Measurements from ENCODE around the gene ALDH3A1. TPM values are rescaled to one million over a fixed set of nuclear protein-coding genes. Genes with fewer than 3 reads are reported as not detected.

ALDH3A1 gene
- polyA plus RNA-seq, 3 donors = not detected

GRCh38 chr17:19716108-19717030, 31.7 kb downstream of the ALDH3A1 start, which contains the start of gene SLC47A2:
Gene SLC47A2, minus strand, starts transcription at chr17:19716584. Its CDS starts 29 bp downstream, at chr17:19716555.
- WGBS (ENCODE audit: insufficient coverage) = 93% methylated on average over 13 of the region's 13 CpGs
- peaks cover 9 to 13% of the 10 kb centered on the region in 2 donors for H3K4me1 ChIP-seq (ENCODE audit: control insufficient read depth in 1 of 2, insufficient read depth in 2 of 2, low read length in 2 of 2)
- peaks cover 10% of the 10 kb centered on the region for H3K4me1 Mint-ChIP-seq
- H3K4me3 ChIP-seq (replicated peaks in 1 of 3; ENCODE audit: low read depth in 2 of 3, low read length in 3 of 3) = no peak within 1 kb of the TSS
- H3K9me3 Mint-ChIP-seq = no peaks in the 10 kb centered on the region
- no peak within 1 kb of the TSS for H3K9ac ChIP-seq (ENCODE audit: insufficient read depth, low read length, poor library complexity, severe bottlenecking)
- H3K27ac Mint-ChIP-seq = no peak within 1 kb of the TSS
- peaks cover 0 to 4% (median 0%) of the 10 kb centered on the region in 3 donors for H3K27me3 Mint-ChIP-seq (ENCODE audit: low read depth in 3 of 3)
- H3K36me3 Mint-ChIP-seq = no peaks in the 10 kb centered on the region
- no peak within 1 kb of the TSS for H3K4me2 ChIP-seq (replicated peaks; ENCODE audit: extremely low read depth, low read length, poor library complexity, severe bottlenecking)
- no peaks in the 10 kb centered on the region for H4K20me1 ChIP-seq (ENCODE audit: insufficient read depth, low read length)
- DNase-seq = no peak
- H2AFZ ChIP-seq (ENCODE audit: insufficient read depth, low read depth, low read length, poor library complexity, severe bottlenecking) = no peak within 1 kb of the TSS
- H3K36me3 ChIP-seq (replicated peaks in 1 of 2; ENCODE audit: control insufficient read depth in 1 of 2, insufficient read depth in 2 of 2, low read length in 2 of 2) = no peaks in the 10 kb centered on the region
- intact Hi-C loops (cut with micrococcal nuclease) = no loop called here
- no peak within 1 kb of the TSS for H3K27ac ChIP-seq (ENCODE audit: low read depth in 1 of 2, low read length in 2 of 2)
- H3K9me3 ChIP-seq (replicated peaks in 1 of 2; ENCODE audit: control insufficient read depth in 1 of 2, insufficient read depth in 1 of 2, low read length in 2 of 2) = no peaks in the 10 kb centered on the region
- H3K79me2 ChIP-seq (ENCODE audit: insufficient read depth, low read length) = no peaks in the 10 kb centered on the region
- H3K27me3 ChIP-seq (ENCODE audit: control insufficient read depth in 2 of 2, insufficient read depth in 2 of 2, low read length in 2 of 2) = no peaks in the 10 kb centered on the region
- no peak for TF ChIP-seq CTCF (IDR thresholded peaks at IDR 0.05)
- no peak within 1 kb of the TSS for H3K4me3 Mint-ChIP-seq

GRCh38 chr17:19714542-19715411, 33.3 kb downstream of the ALDH3A1 start:
- no peak for TF ChIP-seq CTCF (IDR thresholded peaks at IDR 0.05)
- Histone ChIP-seq H3K9me3 (replicated peaks in 1 of 2; ENCODE audit: control insufficient read depth in 1 of 2, insufficient read depth in 1 of 2, low read length in 2 of 2) (no peaks in the 10 kb centered on the region), H3K27ac (ENCODE audit: low read depth in 1 of 2, low read length in 2 of 2) (no peak overlapping the region), H3K36me3 (replicated peaks in 1 of 2; ENCODE audit: control insufficient read depth in 1 of 2, insufficient read depth in 2 of 2, low read length in 2 of 2) (no peaks in the 10 kb centered on the region), H3K79me2 (ENCODE audit: insufficient read depth, low read length) (no peaks in the 10 kb centered on the region), H2AFZ (ENCODE audit: insufficient read depth, low read depth, low read length, poor library complexity, severe bottlenecking) (no peak overlapping the region), H3K4me1 (ENCODE audit: control insufficient read depth in 1 of 2, insufficient read depth in 2 of 2, low read length in 2 of 2) (no peaks in the 10 kb centered on the region), H3K27me3 (ENCODE audit: control insufficient read depth in 2 of 2, insufficient read depth in 2 of 2, low read length in 2 of 2) (no peaks in the 10 kb centered on the region), H3K9ac (ENCODE audit: insufficient read depth, low read length, poor library complexity, severe bottlenecking) (no peak overlapping the region), H4K20me1 (ENCODE audit: insufficient read depth, low read length) (no peaks in the 10 kb centered on the region), H3K4me3 (replicated peaks in 1 of 3; ENCODE audit: low read depth in 2 of 3, low read length in 3 of 3) (no peak overlapping the region), H3K4me2 (replicated peaks; ENCODE audit: extremely low read depth, low read length, poor library complexity, severe bottlenecking) (no peak overlapping the region)
- intact Hi-C loops (cut with micrococcal nuclease) = loop anchor here in 1 of 2 donors (5.0 kb wide), 1 partner anchor 457 kb away; no protein-coding TSS in a partner anchor
- peaks cover under 1% of the 10 kb centered on the region for H3K4me1 Mint-ChIP-seq
- DNase-seq = no peak
- peaks cover 0 to 4% (median 0%) of the 10 kb centered on the region in 3 donors for H3K27me3 Mint-ChIP-seq (ENCODE audit: low read depth in 3 of 3)
- H3K36me3 Mint-ChIP-seq = no peaks in the 10 kb centered on the region
- H3K4me3 Mint-ChIP-seq = no peak overlapping the region
- no peaks in the 10 kb centered on the region for H3K9me3 Mint-ChIP-seq
- H3K27ac Mint-ChIP-seq = no peak overlapping the region
- 95% methylated on average over 26 of the region's 27 CpGs for WGBS (ENCODE audit: insufficient coverage)
